ENCODE data around the gene HECW1. TPM values are rescaled to one million over a fixed set of nuclear protein-coding genes. Genes with fewer than 3 reads are reported as not detected.

The HECW1 gene
- total and polyA plus RNA-seq, 2 experiments from 2014 or later, result 2.0 to 4.8 TPM

GRCh38 chr7:43553999-43554398, 441.6 kb downstream of the HECW1 start:
- H3K4me1 ChIP-seq (ENCODE audit: insufficient read depth), result no peaks in the 10 kb centered on the region
- H3K79me2 ChIP-seq (ENCODE audit: insufficient read depth), result no peaks in the 10 kb centered on the region
- no peak overlapping the region for H3K4me2 ChIP-seq (ENCODE audit: unreplicated experiment)
- H3K36me3 ChIP-seq (ENCODE audit: low read depth), result no peaks in the 10 kb centered on the region
- no peaks in the 10 kb centered on the region for H3K27me3 ChIP-seq (replicated peaks; ENCODE audit: insufficient read depth)
- TF ChIP-seq EZH2 (IDR thresholded peaks at IDR 0.05; ENCODE audit: insufficient read depth, poor library complexity, severe bottlenecking) (no peak), EZH2phosphoT487 (IDR thresholded peaks at IDR 0.05; ENCODE audit: insufficient read depth, low read depth) (no peak)
- H2AFZ ChIP-seq, result no peak overlapping the region
- peak; percentile 61 for DNase-seq
- WGBS, 2 experiments (ENCODE audit: low coverage in 1 of 2, low lambda C conversion rate in 2 of 2, missing lambda C conversion rate in 2 of 2), result 76 to 86% methylated on average over 3 of the region's 3 CpGs
- no peak overlapping the region for H3K27ac ChIP-seq
- H3K9me3 ChIP-seq (ENCODE audit: low read depth), result no peaks in the 10 kb centered on the region
- H4K20me1 ChIP-seq (ENCODE audit: insufficient read depth), result no peaks in the 10 kb centered on the region
- no peak overlapping the region for H3K9ac ChIP-seq
- in situ Hi-C loops (cut with MboI), result no loop called here
- H3K4me3 ChIP-seq, result no peak overlapping the region
- no peaks in the 10 kb centered on the region for H3F3A ChIP-seq (ENCODE audit: insufficient read depth)
- no peaks in the 10 kb centered on the region for H3K9me2 ChIP-seq (ENCODE audit: insufficient read depth)

DNA sequence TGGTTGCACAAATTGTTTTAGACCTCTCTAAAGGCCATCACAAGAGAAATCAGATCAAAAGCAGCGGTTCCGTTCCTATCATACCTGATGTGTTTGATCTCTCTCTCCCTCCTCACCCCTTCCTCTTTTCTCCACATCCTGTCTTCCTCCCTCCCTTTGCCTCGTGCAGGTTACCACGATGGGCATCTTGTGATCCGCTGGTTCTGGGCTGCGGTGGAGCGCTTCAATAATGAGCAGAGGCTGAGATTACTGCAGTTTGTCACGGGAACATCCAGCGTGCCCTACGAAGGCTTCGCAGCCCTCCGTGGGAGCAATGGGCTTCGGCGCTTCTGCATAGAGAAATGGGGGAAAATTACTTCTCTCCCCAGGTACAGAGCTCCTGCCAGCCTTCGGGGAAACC, 442.0 kb downstream of the HECW1 start:
- no peaks in the 10 kb centered on the region for H3K36me3 ChIP-seq (ENCODE audit: low read depth)
- H3K9me2 ChIP-seq (ENCODE audit: insufficient read depth), result no peaks in the 10 kb centered on the region
- no peak overlapping the region for H3K27ac ChIP-seq
- no peaks in the 10 kb centered on the region for H4K20me1 ChIP-seq (ENCODE audit: insufficient read depth)
- no peak overlapping the region for H2AFZ ChIP-seq
- no peak overlapping the region for H3K4me3 ChIP-seq
- H3K4me1 ChIP-seq (ENCODE audit: insufficient read depth), result no peaks in the 10 kb centered on the region
- no peaks in the 10 kb centered on the region for H3K79me2 ChIP-seq (ENCODE audit: insufficient read depth)
- H3K27me3 ChIP-seq (replicated peaks; ENCODE audit: insufficient read depth), result no peaks in the 10 kb centered on the region
- 91 to 93% methylated on average over 15 of the region's 15 CpGs for WGBS, 2 experiments (ENCODE audit: low coverage in 1 of 2, low lambda C conversion rate in 2 of 2, missing lambda C conversion rate in 2 of 2)
- in situ Hi-C loops (cut with MboI), result no loop called here
- no peak for DNase-seq
- no peaks in the 10 kb centered on the region for H3F3A ChIP-seq (ENCODE audit: insufficient read depth)
- no peak for TF ChIP-seq EZH2phosphoT487 (IDR thresholded peaks at IDR 0.05; ENCODE audit: insufficient read depth, low read depth)
- no peak for TF ChIP-seq EZH2 (IDR thresholded peaks at IDR 0.05; ENCODE audit: insufficient read depth, poor library complexity, severe bottlenecking)
- no peaks in the 10 kb centered on the region for H3K9me3 ChIP-seq (ENCODE audit: low read depth)
- H3K9ac ChIP-seq, result no peak overlapping the region
- no peak overlapping the region for H3K4me2 ChIP-seq (ENCODE audit: unreplicated experiment)

DNA sequence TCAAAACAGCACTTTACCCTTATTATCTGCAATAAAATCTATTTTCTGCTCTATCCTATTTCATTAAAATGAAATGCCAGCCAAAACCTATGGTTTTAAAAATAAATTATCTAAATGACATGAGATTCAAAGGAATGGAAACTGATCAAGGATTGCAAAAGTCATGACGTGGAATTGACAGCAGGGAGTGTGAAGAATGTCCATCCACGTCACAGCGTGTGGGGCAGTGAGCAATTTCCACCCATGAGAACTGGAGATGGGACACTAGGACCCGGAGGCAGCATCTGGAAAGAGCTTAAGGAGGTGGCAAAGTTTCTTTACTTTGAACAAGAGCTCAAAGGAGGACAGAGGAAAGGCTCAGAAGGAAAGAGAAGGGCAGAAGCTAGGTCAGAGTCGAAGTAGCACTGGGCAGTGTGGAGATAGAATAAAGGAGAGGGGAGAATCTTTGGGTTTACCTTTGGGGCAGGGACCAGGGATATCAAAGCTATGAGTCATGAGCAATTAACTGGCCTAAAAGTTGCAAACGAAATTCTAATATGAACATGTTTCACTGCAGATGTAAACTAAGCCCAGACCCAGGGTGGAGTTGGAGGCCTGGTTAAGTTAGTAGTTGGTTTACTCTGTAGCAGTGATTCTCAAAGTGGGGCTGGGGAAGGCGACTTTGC, 445.5 kb downstream of the HECW1 start:
- no peaks in the 10 kb centered on the region for H3F3A ChIP-seq (ENCODE audit: insufficient read depth)
- no peaks in the 10 kb centered on the region for H3K36me3 ChIP-seq (ENCODE audit: low read depth)
- H3K4me3 ChIP-seq, result no peak overlapping the region
- no peaks in the 10 kb centered on the region for H3K4me1 ChIP-seq (ENCODE audit: insufficient read depth)
- H3K27ac ChIP-seq, result no peak overlapping the region
- no peak overlapping the region for H3K9ac ChIP-seq
- 89 to 91% methylated on average over 7 of the region's 7 CpGs for WGBS, 2 experiments (ENCODE audit: low coverage in 1 of 2, low lambda C conversion rate in 2 of 2, missing lambda C conversion rate in 2 of 2)
- H3K27me3 ChIP-seq (replicated peaks; ENCODE audit: insufficient read depth), result no peaks in the 10 kb centered on the region
- in situ Hi-C loops (cut with MboI), result no loop called here
- no peak for TF ChIP-seq EZH2phosphoT487 (IDR thresholded peaks at IDR 0.05; ENCODE audit: insufficient read depth, low read depth)
- no peak for TF ChIP-seq EZH2 (IDR thresholded peaks at IDR 0.05; ENCODE audit: insufficient read depth, poor library complexity, severe bottlenecking)
- no peak overlapping the region for H3K4me2 ChIP-seq (ENCODE audit: unreplicated experiment)
- no peak for DNase-seq
- no peaks in the 10 kb centered on the region for H3K9me2 ChIP-seq (ENCODE audit: insufficient read depth)
- no peak overlapping the region for H2AFZ ChIP-seq
- H4K20me1 ChIP-seq (ENCODE audit: insufficient read depth), result no peaks in the 10 kb centered on the region
- H3K79me2 ChIP-seq (ENCODE audit: insufficient read depth), result no peaks in the 10 kb centered on the region
- H3K9me3 ChIP-seq (ENCODE audit: low read depth), result no peaks in the 10 kb centered on the region

- Histone ChIP-seq H3K9me2 (ENCODE audit: insufficient read depth) (no peaks in the 10 kb centered on the region), H3K79me2 (ENCODE audit: insufficient read depth) (no peaks in the 10 kb centered on the region), H3K27ac (no peak overlapping the region), H2AFZ (no peak overlapping the region), H3K4me2 (ENCODE audit: unreplicated experiment) (no peak overlapping the region), H3K36me3 (ENCODE audit: low read depth) (no peaks in the 10 kb centered on the region), H3K9me3 (ENCODE audit: low read depth) (no peaks in the 10 kb centered on the region), H3K9ac (no peak overlapping the region), H3F3A (ENCODE audit: insufficient read depth) (no peaks in the 10 kb centered on the region), H4K20me1 (ENCODE audit: insufficient read depth) (no peaks in the 10 kb centered on the region), H3K27me3 (replicated peaks; ENCODE audit: insufficient read depth) (no peaks in the 10 kb centered on the region), H3K4me1 (ENCODE audit: insufficient read depth) (no peaks in the 10 kb centered on the region), H3K4me3 (no peak overlapping the region)
- in situ Hi-C loops (cut with MboI), result no loop called here
- WGBS, 2 experiments (ENCODE audit: low coverage in 1 of 2, low lambda C conversion rate in 2 of 2, missing lambda C conversion rate in 2 of 2), result 90 to 94% methylated on average over 14 of the region's 14 CpGs
- DNase-seq, result no peak
- TF ChIP-seq EZH2phosphoT487 (IDR thresholded peaks at IDR 0.05; ENCODE audit: insufficient read depth, low read depth) (no peak), EZH2 (IDR thresholded peaks at IDR 0.05; ENCODE audit: insufficient read depth, poor library complexity, severe bottlenecking) (no peak)
Observed at GRCh38 chr7:43559171-43559945, 446.9 kb downstream of the HECW1 start.
